Measurements from ENCODE around the gene SELP. TPM values are rescaled to one million over a fixed set of nuclear protein-coding genes. Genes with fewer than 3 reads are reported as not detected.
"Not testable (repeated sequence)": the region's sequence is repeated elsewhere in the genome, so short reads cannot be mapped to it uniquely, and the experiment has no call there.

Gene SELP
- total RNA-seq, 1 experiment from 2014 or later = not detected

GRCh38 chr1:169658777-169659176 lies 28.9 kb upstream of the SELP start:
- not testable (repeated sequence) for H2BK20ac ChIP-seq (ENCODE audit: low read depth, low read length, poor library complexity, severe bottlenecking); H3K9ac ChIP-seq (ENCODE audit: extremely low read depth, insufficient read length, low read length); H3K79me1 ChIP-seq (ENCODE audit: insufficient read depth, low read depth, low read length, poor library complexity, severe bottlenecking); H4K5ac ChIP-seq (ENCODE audit: insufficient read length, low read depth, low read length); H3K14ac ChIP-seq (ENCODE audit: insufficient read depth, low read length); H2AFZ ChIP-seq (ENCODE audit: low read length); H3K4ac ChIP-seq (ENCODE audit: low read depth, low read length); H3K9me3 Mint-ChIP-seq; H2BK15ac ChIP-seq (ENCODE audit: low read depth, low read length); H3K4me2 ChIP-seq (ENCODE audit: insufficient read depth, insufficient read length, low read length); DNase-seq; H3K4me3 Mint-ChIP-seq; H3K36me3 Mint-ChIP-seq (ENCODE audit: insufficient read depth in 1 of 3, low read depth in 3 of 3); H3K27me3 ChIP-seq (ENCODE audit: insufficient read depth, low read length); H3T11ph ChIP-seq (ENCODE audit: low read length); H3K23ac ChIP-seq (ENCODE audit: insufficient read length, low read depth, low read length); H3K23me2 ChIP-seq (ENCODE audit: insufficient read length, low read depth, low read length, poor library complexity, severe bottlenecking); H3K56ac ChIP-seq (ENCODE audit: insufficient read length, low read depth, low read length); H2BK120ac ChIP-seq (ENCODE audit: low read depth, low read length, poor library complexity, severe bottlenecking); H2AK5ac ChIP-seq (ENCODE audit: insufficient read length, low read length); H2BK5ac ChIP-seq (ENCODE audit: insufficient read length, low read length); H3K4me1 ChIP-seq (ENCODE audit: insufficient read depth, low read length); H3K27ac ChIP-seq (ENCODE audit: insufficient read length, low read depth, low read length); H4K91ac ChIP-seq (ENCODE audit: insufficient read length, low read depth, low read length); H3K27ac Mint-ChIP-seq; H2BK12ac ChIP-seq (ENCODE audit: insufficient read length, low read depth, low read length); H3K79me2 ChIP-seq (ENCODE audit: insufficient read depth, low read length); H4K8ac ChIP-seq (replicated peaks; ENCODE audit: insufficient read length, low read depth, low read length); H3K18ac ChIP-seq (ENCODE audit: insufficient read length, low read depth, low read length); H4K20me1 ChIP-seq (ENCODE audit: control insufficient read depth, insufficient read depth, insufficient read length); H3K9me3 ChIP-seq (ENCODE audit: control insufficient read depth, low read depth, low read length)
- Mint-ChIP-seq H3K27me3 (ENCODE audit: low read depth) (peaks cover 53% of the 10 kb centered on the region), H3K4me1 (peaks cover 15 to 25% of the 10 kb centered on the region in 2 experiments)

Data from H9 (cell line).